ENCODE data around the gene TOMM20. TPM values are rescaled to one million over a fixed set of nuclear protein-coding genes. Genes with fewer than 3 reads are reported as not detected.

TOMM20 gene
- total and polyA plus RNA-seq, 9 of the 15 experiments (the other 6 are each of a cell fraction or from before 2014, with no cell fraction given): 70.6 to 334 (median 159) TPM

DNA sequence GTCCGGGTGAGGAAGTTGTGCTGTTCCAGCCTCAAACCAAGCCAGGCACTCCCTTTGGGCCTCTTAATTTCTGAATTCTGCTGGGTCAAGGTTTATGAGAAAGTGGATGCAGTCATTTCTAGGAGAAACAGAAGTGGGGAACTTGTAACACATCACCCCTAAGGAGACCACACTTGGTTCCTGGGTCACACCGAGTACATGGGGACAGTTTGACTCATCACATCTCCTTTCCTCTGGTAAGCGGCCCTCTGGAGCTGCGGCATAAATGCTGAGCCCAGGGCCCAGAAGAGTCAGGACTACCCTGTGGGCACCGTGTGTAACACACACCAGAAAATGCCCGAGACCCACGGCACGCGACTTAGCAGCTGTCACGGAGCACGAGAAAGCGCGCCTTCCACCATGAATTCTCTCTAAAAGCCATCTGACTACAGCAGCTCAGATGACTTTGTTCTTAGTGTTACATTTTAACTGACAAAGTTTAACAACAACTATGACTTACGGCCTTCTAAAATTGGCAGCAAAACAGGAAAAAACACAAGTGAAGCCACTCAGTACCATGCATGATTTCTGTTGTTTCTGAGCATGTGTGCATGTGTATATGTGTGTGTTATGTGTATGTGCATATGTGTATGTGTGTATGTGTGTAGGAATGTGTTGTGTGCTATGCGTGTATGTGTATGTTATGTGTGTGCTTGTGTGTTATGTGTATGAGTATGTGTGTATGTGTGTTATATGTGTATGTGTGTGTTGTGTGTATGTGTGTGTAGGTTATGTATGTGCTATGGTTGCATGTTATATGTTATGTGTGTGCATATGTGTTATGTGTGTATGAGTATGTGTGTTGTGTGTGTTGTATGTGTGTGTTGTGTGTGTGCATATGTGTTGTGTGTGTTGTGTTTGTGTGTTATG lies 50.8 kb downstream of the TOMM20 start (continued):
- TF ChIP-seq, protein P1, sequence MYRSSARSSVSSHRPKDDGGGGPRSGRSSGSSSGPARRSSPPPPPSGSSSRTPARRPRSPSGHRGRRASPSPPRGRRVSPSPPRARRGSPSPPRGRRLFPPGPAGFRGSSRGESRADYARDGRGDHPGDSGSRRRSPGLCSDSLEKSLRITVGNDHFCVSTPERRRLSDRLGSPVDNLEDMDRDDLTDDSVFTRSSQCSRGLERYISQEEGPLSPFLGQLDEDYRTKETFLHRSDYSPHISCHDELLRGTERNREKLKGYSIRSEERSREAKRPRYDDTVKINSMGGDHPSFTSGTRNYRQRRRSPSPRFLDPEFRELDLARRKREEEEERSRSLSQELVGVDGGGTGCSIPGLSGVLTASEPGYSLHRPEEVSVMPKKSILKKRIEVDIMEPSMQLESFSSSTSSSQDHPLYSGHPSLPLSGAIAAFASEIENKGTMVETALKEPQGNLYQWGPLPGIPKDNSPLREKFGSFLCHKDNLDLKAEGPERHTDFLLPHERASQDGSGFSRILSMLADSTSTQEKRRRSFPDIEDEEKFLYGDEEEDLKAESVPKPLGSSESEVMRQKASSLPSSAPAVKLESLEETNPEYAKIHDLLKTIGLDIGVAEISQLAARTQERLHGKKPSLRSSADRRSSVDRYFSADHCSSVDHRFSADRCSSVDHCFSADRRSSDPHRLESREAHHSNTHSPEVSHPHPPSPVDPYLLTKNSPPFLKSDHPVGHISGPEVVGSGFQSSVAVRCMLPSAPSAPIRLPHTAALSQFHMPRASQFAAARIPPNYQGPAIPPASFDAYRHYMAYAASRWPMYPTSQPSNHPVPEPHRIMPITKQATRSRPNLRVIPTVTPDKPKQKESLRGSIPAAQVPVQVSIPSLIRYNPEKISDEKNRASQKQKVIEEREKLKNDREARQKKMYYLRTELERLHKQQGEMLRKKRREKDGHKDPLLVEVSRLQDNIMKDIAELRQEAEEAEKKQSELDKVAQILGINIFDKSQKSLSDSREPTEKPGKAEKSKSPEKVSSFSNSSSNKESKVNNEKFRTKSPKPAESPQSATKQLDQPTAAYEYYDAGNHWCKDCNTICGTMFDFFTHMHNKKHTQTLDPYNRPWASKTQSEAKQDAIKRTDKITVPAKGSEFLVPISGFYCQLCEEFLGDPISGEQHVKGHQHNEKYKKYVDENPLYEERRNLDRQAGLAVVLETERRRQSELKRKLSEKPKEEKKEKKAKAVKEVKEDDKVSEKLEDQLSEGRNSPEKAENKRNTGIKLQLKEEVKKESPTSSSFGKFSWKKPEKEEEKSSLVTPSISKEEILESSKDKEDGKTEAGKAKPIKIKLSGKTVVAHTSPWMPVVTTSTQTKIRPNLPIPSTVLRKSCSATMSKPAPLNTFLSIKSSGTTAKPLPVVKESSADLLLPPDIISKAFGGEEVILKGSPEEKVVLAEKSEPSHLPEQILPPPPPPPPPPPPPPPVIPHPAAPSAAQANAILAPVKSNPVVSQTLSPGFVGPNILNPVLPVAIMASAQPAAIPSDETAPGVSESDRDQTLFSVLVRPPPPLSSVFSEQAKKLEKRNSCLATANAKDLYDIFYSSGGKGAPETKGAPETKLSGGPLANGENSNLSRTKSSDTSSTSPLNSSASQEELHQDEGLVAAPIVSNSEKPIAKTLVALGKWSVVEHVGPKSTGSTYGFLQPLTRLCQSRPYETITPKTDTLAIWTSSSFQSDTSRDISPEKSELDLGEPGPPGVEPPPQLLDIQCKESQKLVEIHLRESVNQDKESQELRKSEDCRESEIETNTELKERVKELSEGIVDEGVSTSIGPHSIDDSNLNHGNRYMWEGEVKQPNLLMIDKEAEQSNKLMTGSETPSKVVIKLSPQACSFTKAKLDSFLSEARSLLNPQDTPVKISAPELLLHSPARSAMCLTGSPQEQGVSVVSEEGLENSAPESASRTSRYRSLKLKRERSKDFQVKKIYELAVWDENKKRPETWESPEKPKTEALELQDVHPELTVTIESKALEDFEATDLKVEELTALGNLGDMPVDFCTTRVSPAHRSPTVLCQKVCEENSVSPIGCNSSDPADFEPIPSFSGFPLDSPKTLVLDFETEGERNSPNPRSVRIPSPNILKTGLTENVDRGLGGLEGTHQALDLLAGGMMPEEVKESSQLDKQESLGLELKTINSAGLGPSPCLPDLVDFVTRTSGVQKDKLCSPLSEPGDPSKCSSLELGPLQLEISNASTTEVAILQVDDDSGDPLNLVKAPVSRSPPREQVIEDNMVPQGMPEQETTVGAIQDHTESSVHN (IDR thresholded peaks at IDR 0.05; ENCODE audit: borderline replicate concordance in 1 of 2, low read depth in 1 of 2): 0 out of 4 replicates have a peak, but pooled peaks of 1 of the 2 experiments have one; percentile 45
- TF ChIP-seq, protein P2, sequence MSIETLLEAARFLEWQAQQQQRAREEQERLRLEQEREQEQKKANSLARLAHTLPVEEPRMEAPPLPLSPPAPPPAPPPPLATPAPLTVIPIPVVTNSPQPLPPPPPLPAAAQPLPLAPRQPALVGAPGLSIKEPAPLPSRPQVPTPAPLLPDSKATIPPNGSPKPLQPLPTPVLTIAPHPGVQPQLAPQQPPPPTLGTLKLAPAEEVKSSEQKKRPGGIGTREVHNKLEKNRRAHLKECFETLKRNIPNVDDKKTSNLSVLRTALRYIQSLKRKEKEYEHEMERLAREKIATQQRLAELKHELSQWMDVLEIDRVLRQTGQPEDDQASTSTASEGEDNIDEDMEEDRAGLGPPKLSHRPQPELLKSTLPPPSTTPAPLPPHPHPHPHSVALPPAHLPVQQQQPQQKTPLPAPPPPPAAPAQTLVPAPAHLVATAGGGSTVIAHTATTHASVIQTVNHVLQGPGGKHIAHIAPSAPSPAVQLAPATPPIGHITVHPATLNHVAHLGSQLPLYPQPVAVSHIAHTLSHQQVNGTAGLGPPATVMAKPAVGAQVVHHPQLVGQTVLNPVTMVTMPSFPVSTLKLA (conservative IDR thresholded peaks at IDR 0.05): 0 out of 4 replicates have a peak, but pooled peaks of 1 of the 2 experiments have one; percentile 11
- TF ChIP-seq MYC (IDR thresholded peaks at IDR 0.05; ENCODE audit: low read depth, low read length) (no peak), MYC (CRISPR knock-in tag; IDR thresholded peaks at IDR 0.05; ENCODE audit: borderline replicate concordance, low read depth) (no peak), NCOA1 (IDR thresholded peaks at IDR 0.05; ENCODE audit: low read depth) (peak; percentile 33; the same call in 1 of the 2 replicates), CREM (IDR thresholded peaks at IDR 0.05; ENCODE audit: low read depth) (no peak), KDM1A (IDR thresholded peaks at IDR 0.05) (peak in 1 of 2 experiments; percentile 27; a peak in 2 of 4 replicates), CBX3 (IDR thresholded peaks at IDR 0.05; ENCODE audit: borderline replicate concordance in 1 of 2, low read length in 2 of 2) (no peak; a peak in 1 of 3 replicates), POLR2B (IDR thresholded peaks at IDR 0.05; ENCODE audit: low read depth, partially characterized antibody) (no peak), GABPA (tag; conservative IDR thresholded peaks at IDR 0.05; ENCODE audit: low read depth) (no peak), ZNF316 (IDR thresholded peaks at IDR 0.05) (peak; percentile 36), NR4A1 (CRISPR knock-in tag; IDR thresholded peaks at IDR 0.05) (no peak), NR4A1 (tag; IDR thresholded peaks at IDR 0.05) (no peak), RBBP5 (IDR thresholded peaks at IDR 0.05; ENCODE audit: borderline replicate concordance, insufficient read depth, low read length, poor library complexity, severe bottlenecking) (no peak)
- TF ChIP-seq, protein P3, sequence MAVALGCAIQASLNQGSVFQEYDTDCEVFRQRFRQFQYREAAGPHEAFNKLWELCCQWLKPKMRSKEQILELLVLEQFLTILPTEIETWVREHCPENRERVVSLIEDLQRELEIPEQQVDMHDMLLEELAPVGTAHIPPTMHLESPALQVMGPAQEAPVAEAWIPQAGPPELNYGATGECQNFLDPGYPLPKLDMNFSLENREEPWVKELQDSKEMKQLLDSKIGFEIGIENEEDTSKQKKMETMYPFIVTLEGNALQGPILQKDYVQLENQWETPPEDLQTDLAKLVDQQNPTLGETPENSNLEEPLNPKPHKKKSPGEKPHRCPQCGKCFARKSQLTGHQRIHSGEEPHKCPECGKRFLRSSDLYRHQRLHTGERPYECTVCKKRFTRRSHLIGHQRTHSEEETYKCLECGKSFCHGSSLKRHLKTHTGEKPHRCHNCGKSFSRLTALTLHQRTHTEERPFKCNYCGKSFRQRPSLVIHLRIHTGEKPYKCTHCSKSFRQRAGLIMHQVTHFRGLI (CRISPR knock-in tag; IDR thresholded peaks at IDR 0.05): no peak
